Middle frontal gyrus (tissue), 1 donor: ENCODE data around the gene PRSS50.
A peak's percentile ranks its signal among the peaks of the same experiment; 100 is the strongest.

Experiments
- DNase-seq: peaks from one replicate; pipeline ENCODE4 v3.0.0-alpha.2; 2015; ENCODE audit warnings: low spot score; ENCODE audit errors: extremely low spot score

The PRSS50 gene

DNA sequence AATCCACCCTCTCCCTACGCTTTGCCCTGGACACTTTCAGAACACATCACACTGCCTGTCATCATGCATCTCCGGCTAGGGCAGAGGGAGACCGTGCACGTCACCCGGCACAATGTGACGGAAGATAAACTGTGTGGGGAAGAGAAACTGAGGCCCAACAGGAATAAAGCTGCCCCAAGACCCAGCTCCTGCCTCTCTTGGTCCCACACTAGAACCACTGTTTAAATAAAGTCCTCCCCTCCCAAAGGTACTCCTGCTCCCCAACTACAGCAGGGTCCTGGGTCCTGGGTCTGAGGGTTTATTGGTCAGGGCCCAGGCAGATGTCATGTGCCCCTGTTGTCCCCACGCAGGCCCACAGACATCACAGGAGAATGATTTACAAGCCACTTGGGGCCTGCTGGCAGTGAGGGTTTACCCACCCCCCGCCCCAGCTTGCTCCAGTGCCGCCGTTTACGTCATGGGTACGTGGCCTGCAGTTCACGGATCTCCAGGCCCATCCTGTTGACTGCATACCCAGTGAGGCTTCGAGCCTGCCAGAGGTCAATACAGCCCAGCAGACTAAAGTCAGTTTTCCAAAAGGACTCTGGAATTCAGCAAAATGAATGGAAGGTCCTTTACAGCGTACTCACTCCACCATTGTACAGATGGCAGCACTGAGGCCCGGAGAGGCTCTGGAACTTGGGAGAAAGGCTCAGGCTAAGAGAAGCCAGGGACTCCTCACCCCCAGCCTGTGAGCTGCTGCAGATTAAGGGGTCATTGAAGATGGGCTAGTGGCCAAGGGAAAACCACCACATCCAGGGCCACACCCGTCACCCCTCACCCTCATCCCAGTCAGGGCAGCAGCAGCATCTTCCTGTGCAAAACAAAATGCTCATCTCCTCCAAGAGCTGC, 47.4 kb downstream of the PRSS50 start:
- DNase-seq, result no peak

DNA sequence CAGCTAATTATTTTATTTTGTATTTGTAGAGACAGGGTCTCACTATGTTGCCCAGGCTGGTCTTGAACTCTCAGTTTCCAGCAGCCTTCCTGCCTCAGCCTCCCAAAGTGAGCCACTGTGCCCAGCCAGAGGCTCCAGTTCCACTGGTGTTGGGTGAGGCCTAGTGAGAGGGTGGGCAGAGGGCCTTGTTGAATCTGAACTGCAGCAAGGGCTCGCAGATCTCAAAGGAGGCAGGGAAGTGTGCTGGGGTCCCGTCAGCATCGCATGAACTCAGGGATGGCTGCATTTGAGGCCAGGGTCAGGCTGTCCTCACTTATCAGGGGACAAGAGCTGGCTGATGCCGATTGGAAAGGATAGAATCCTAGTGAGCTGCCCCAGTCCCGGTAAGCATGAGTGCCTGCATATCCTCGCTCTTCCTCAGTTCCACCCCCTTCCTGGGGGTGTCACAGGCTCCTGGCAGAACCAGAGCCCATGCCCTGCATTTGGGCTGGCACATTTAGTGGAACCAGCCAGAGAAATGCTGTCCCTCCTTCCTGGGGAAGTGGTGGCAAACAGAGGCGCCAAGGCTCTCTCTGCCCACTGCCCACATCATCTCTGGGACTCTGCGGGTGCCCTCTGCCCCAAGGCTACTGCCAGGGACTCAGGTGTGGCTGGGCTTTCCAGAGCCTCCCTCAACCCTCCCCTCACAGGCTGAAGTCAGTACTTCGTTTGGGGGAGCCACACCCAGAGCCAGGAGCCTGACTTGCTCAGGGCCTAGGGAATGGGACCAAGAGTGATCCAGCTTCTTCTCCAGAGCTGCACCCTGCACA, 48.3 kb downstream of the PRSS50 start:
- no peak for DNase-seq

GRCh38 chr3:46668591-46668990, 49.1 kb downstream of the PRSS50 start:
- DNase-seq, result no peak

DNA sequence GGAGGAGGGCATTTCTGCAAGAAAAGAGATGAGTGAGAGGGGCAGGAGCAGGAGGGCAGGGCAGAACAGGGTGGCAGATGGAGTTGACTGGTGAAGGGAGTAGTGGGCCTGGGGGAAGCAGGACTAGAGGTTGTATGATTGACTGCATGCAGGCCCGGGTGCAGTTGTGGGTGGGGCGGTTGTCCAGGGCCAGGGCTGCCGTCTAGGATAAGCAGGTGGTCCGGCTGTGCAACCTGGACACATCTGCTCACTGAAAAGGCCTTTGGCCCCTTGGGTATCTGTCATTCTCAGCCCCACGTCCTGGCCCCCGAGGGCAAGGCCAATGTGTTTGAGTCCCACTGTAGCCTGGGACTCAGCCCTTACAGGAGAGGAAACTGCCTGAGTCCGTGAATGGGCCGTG, 49.6 kb downstream of the PRSS50 start:
- DNase-seq, result no peak

DNA sequence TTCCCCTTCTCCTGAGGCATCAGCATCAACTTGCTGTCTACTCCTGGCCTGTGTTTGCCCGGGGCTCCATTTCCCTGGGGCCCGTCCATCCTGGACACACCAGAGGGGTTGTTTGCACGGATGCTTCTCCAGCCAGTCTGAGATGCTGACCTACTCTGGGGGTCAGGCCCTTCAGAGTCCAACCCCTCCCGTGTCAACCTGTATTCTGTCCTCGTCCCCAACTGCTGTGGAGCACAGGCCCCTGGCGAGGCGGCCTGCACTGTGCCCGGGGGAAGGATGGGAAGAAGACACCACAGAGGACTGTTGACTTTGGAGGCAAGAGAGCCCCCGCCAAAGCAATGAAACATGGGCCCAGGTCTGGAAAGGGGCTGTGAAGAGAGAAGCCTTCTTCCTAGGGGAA, 50.0 kb downstream of the PRSS50 start:
- no peak for DNase-seq

GRCh38 chr3:46667061-46667621, 50.5 kb downstream of the PRSS50 start:
- DNase-seq, result no peak

- DNase-seq, result no peak
Observed at GRCh38 chr3:46666453-46666845, 51.2 kb downstream of the PRSS50 start.

- DNase-seq, result no peak
Observed at GRCh38 chr3:46665763-46666452, 51.8 kb downstream of the PRSS50 start.

DNA sequence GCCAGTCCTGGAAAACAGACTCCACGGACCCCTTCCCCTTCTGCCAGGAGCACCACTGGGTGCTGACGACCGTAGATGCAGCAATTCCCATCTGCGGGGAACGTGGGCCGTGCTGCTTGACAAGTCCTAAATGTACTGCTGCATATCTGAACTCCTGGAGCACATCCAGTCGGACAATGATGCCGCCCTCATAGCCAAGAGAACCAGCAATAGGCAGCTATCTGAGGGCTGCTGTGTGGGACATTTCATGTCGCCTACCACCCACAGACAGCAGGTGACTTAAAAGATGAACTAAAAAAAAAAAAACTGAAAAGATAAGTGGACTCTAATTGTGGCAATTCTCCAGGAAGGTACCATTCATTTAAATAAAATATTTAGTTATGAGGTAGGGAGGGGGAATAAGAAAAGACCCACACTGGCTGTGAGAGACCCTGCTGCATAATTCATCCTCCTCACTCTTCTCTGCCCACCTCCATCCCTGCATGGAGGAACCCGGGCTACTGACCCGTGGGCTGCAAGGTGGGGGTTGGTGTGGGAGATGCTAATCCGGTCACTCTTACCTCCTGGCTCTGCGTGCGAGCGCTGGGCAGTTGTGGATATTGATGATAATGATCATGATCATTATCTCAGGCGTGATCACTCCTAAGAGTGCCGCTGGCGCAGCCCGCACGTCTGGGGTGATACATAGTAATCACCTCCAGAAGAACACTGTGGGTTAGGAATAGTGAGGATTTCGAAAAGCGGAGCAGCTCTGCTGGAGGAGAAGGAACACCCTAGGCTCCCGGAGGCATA, 52.5 kb downstream of the PRSS50 start:
- peak; percentile 22 for DNase-seq

- no peak for DNase-seq
Observed at GRCh38 chr3:46664188-46664970, 53.3 kb downstream of the PRSS50 start.

DNA sequence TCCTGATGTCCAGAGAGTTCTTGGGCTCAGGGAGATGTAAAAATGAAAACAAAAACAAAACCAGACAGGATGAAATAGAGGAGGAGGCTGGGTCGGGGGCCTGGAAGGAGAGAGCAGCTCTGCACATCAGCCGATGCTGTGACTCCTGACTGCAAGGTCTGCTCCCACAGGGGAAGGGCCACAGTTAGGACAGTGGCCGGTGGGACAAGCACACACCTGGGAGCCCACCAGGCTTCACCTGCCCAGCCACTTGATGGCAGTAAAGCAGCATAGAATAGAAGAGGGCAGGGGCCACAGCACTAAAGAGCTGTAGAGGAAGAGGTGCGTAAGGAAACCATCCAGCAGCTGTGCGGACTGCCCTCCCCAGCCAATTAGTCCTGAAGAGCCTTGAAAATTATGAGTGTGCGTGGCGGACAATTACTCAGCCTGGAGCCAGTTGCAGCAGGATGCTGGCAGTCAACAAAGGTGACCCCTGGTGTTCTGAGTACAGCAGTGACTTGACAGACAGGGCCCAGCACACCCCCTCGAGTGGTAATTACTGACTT, 54.0 kb downstream of the PRSS50 start:
- DNase-seq, result no peak

DNA sequence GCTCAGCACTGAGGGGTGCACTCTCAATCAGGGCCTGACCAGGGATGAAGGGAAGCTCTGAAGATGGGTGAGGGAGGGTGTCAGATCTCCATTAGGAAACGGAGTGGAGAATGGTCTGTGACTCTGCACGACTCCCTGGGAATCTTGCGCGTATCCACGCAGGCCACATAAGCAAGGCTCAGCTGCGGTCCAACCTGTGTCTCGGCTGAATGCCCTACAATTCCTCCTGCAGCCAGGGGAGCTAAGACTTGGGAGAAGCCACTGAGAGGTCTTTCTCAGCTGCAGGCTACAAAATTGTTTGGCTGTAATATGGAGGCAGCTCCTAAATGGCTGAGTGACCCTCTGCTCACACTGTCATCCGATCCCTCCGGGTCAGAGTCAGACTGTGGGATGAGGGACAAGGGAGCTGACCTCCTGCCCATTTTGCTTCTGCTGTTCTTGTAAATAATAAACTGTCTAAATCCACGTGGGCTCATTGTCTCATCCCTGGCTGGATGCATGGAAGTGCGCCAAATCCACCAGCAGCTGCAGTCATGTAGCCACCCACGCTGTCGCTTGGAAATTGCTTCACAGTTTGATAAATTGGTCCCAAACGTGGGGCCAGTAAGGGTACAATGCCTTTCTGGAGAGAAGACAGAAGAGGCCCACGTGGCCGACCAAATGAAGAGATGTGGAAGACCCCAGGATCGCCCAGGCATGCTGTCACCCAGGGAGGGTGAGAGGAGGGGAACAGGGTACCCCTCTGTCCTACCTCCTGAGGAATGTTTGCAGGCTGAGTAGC, 54.7 kb downstream of the PRSS50 start:
- DNase-seq, result peak; percentile 67
